Astrocyte (in vitro differentiated cells and primary cell): ENCODE results near the gene SNCAIP. TPM values are rescaled to one million over a fixed set of nuclear protein-coding genes. Genes with fewer than 3 reads are reported as not detected.

ENCODE experiments used
- DNase-seq: peaks from one replicate; pipeline ENCODE4 v3.0.0-alpha.2; 2010; ENCODE audit warnings: low read depth
- FAIRE-seq: peaks from 2 replicates; lab custom pipeline; 2011; peaks lifted over from hg19 to GRCh38; lab: Jason Lieb, UNC
- H2AFZ ChIP-seq: 2 replicates; pipeline ENCODE4 v1.6.0; 2012; ENCODE audit warnings: low read depth, low read length, inconsistent platforms
- H3K27ac ChIP-seq: 2 replicates; pipeline ENCODE4 v1.5.1; 2011; ENCODE audit warnings: low read depth, low read length, inconsistent platforms
- H3K27me3 ChIP-seq: 2 replicates; pipeline ENCODE4 v1.6.0; 2011; ENCODE audit warnings: low read length, inconsistent platforms; ENCODE audit not compliant: insufficient read depth
- H3K36me3 ChIP-seq: 2 replicates; pipeline ENCODE4 v1.5.1; 2011; ENCODE audit warnings: low read length, inconsistent platforms; ENCODE audit not compliant: insufficient read depth
- H3K4me1 ChIP-seq: 2 replicates; pipeline ENCODE4 v1.5.1; 2011; ENCODE audit warnings: low read length, inconsistent platforms; ENCODE audit not compliant: insufficient read depth
- H3K4me2 ChIP-seq: 2 replicates; pipeline ENCODE4 v1.6.0; 2012; ENCODE audit warnings: low read length, inconsistent platforms
- H3K4me3 ChIP-seq: 2 replicates; pipeline ENCODE4 v1.5.1; 2011; ENCODE audit warnings: low read depth, mild to moderate bottlenecking, low read length, inconsistent platforms; ENCODE audit not compliant: insufficient read depth
- H3K79me2 ChIP-seq: 2 replicates; pipeline ENCODE4 v1.6.0; 2012; ENCODE audit warnings: mild to moderate bottlenecking, low read length, inconsistent platforms; ENCODE audit not compliant: insufficient read depth
- H3K9ac ChIP-seq: 2 replicates; pipeline ENCODE4 v1.6.0; 2012; ENCODE audit warnings: mild to moderate bottlenecking, low read length, inconsistent platforms
- H3K9me3 ChIP-seq: 2 replicates; pipeline ENCODE4 v1.5.1; 2012; ENCODE audit warnings: low read depth, mild to moderate bottlenecking, low read length, inconsistent platforms; ENCODE audit not compliant: insufficient read depth
- H4K20me1 ChIP-seq: 2 replicates; pipeline ENCODE4 v1.6.0; 2012; ENCODE audit warnings: low read length, inconsistent platforms; ENCODE audit not compliant: insufficient read depth
- H3K27ac Mint-ChIP-seq: one replicate; pipeline ENCODE4 v1.8.0; 2021; ENCODE audit warnings: mild to moderate bottlenecking, mixed read lengths; ENCODE audit not compliant: unreplicated experiment
- H3K27me3 Mint-ChIP-seq: one replicate; pipeline ENCODE4 v1.8.0; 2021; ENCODE audit warnings: low read depth, mixed read lengths; ENCODE audit not compliant: unreplicated experiment
- H3K36me3 Mint-ChIP-seq: one replicate; pipeline ENCODE4 v1.8.0; 2021; ENCODE audit warnings: low read depth, mixed read lengths; ENCODE audit not compliant: unreplicated experiment
- H3K4me1 Mint-ChIP-seq: one replicate; pipeline ENCODE4 v1.8.0; 2021; ENCODE audit warnings: low read depth, mixed read lengths; ENCODE audit not compliant: unreplicated experiment
- H3K4me3 Mint-ChIP-seq: one replicate; pipeline ENCODE4 v1.8.0; 2021; ENCODE audit warnings: mild to moderate bottlenecking, moderate library complexity, mixed read lengths; ENCODE audit not compliant: unreplicated experiment
- H3K9me3 Mint-ChIP-seq: one replicate; pipeline ENCODE4 v1.8.0; 2021; ENCODE audit warnings: mild to moderate bottlenecking, mixed read lengths; ENCODE audit not compliant: unreplicated experiment
- CTCF ChIP-seq: IDR thresholded peaks from 2 replicates; pipeline ENCODE4 v1.5.1; 2011; ENCODE audit warnings: low read depth, mild to moderate bottlenecking, inconsistent platforms, low read length, moderate library complexity; ENCODE audit not compliant: insufficient read depth
- EZH2 ChIP-seq: IDR thresholded peaks from 2 replicates; pipeline ENCODE4 v1.6.1; 2012; ENCODE audit warnings: mild to moderate bottlenecking, low read length, inconsistent platforms; ENCODE audit not compliant: insufficient read depth
- total RNA-seq: library from RNA; stranded (reverse); gene quantifications from 2 replicates; pipeline ENCODE4 v1.2.1, GENCODE V29; 2021

The SNCAIP gene
- total RNA-seq, 1 donor from 2014 or later = 1.7 TPM

DNA sequence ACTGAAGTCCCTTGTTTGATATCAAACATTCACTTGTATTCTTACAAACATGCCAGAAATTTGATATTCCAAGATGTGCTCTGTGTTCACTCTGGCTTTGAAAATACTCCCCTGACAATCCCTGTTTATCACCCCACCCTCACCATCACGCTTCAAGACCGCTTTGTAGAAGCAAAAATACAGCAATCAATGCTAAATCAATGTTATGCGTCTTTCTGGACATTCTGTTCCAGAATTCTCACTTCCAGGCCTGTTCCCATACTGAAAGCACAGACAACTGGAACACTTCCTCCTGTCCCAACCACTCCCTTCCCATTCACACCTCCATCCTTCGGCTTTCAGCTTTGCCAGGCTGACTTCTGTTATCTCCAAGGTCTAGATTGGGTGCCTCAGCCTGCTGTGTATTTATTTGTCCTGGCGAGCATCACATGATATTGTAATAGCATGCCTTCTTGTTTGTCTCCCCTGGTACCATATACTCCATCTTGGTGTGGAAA lies 72.8 kb downstream of the SNCAIP start:
- H3K27ac ChIP-seq = no peak overlapping the region
- Mint-ChIP-seq H3K4me1 (no peaks in the 10 kb centered on the region), H3K9me3 (no peaks in the 10 kb centered on the region), H3K27ac (no peak overlapping the region), H3K4me3 (no peak overlapping the region), H3K27me3 (no peaks in the 10 kb centered on the region), H3K36me3 (no peaks in the 10 kb centered on the region)
- no peak for FAIRE-seq
- H3K9me3 ChIP-seq = no peaks in the 10 kb centered on the region
- no peak overlapping the region for H3K4me2 ChIP-seq
- H3K4me1 ChIP-seq = no peaks in the 10 kb centered on the region
- no peaks in the 10 kb centered on the region for H3K36me3 ChIP-seq
- no peak overlapping the region for H2AFZ ChIP-seq
- no peak overlapping the region for H3K9ac ChIP-seq
- no peaks in the 10 kb centered on the region for H3K79me2 ChIP-seq
- H4K20me1 ChIP-seq = no peaks in the 10 kb centered on the region
- no peaks in the 10 kb centered on the region for H3K27me3 ChIP-seq
- TF ChIP-seq EZH2 (no peak), CTCF (no peak)
- no peak for DNase-seq
- H3K4me3 ChIP-seq = no peak overlapping the region

- H3K9me3 Mint-ChIP-seq = no peaks in the 10 kb centered on the region
- FAIRE-seq = no peak
Observed at GRCh38 chr5:122385286-122385685, 73.2 kb downstream of the SNCAIP start.

More at GRCh38 chr5:122385286-122385685, 73.2 kb downstream of the SNCAIP start:
- H2AFZ ChIP-seq = no peak overlapping the region
- DNase-seq = no peak
- Mint-ChIP-seq H3K27me3 (no peaks in the 10 kb centered on the region), H3K36me3 (no peaks in the 10 kb centered on the region), H3K27ac (no peak overlapping the region), H3K4me3 (no peak overlapping the region), H3K4me1 (no peaks in the 10 kb centered on the region)
- H3K9me3 ChIP-seq = no peaks in the 10 kb centered on the region
- H3K4me1 ChIP-seq = no peaks in the 10 kb centered on the region
- H3K79me2 ChIP-seq = no peaks in the 10 kb centered on the region
- no peaks in the 10 kb centered on the region for H3K27me3 ChIP-seq
- H3K4me3 ChIP-seq = no peak overlapping the region
- H3K27ac ChIP-seq = no peak overlapping the region
- no peaks in the 10 kb centered on the region for H4K20me1 ChIP-seq
- no peak overlapping the region for H3K4me2 ChIP-seq
- no peaks in the 10 kb centered on the region for H3K36me3 ChIP-seq
- TF ChIP-seq CTCF = no peak
- TF ChIP-seq EZH2 = no peak
- no peak overlapping the region for H3K9ac ChIP-seq
